GM23338 (cell line): ENCODE data around the gene BCAS1.

Experiments used
- CREB1 ChIP-seq: fragments of 250-450 bp; sonication (Bioruptor Pico); IDR thresholded peaks from 2 replicates; pipeline ENCODE4 v1.5.0; 2020; ENCODE audit warnings: low read depth, mild to moderate bottlenecking, moderate library complexity
- CTCF ChIP-seq, 2 experiments: fragments of 200-600 bp in 1 of 2; sonication (generic) in 1 of 2; conservative IDR thresholded peaks; 2 replicates each; pipeline versions ENCODE4 v1.5.1 to v1.6.1; 2016 to 2017; ENCODE audit warnings: antibody characterized with exemption in 2 of 2, low read depth in 2 of 2, mild to moderate bottlenecking in 2 of 2, moderate library complexity in 1 of 2
- ETS1 ChIP-seq: IDR thresholded peaks from 2 replicates; pipeline ENCODE4 v1.6.1; 2016; ENCODE audit warnings: antibody characterized with exemption
- EZH2 ChIP-seq: fragments of 200-600 bp; sonication (generic); IDR thresholded peaks from one replicate; pipeline ENCODE4 v1.8.0; 2017; ENCODE audit warnings: antibody characterized with exemption, mild to moderate bottlenecking, low read depth; ENCODE audit not compliant: unreplicated experiment
- EZH2phosphoT487 ChIP-seq: fragments of 200-600 bp; sonication (generic); IDR thresholded peaks from one replicate; pipeline ENCODE4 v1.8.1; 2018; ENCODE audit warnings: antibody characterized with exemption; ENCODE audit not compliant: unreplicated experiment
- JUNB ChIP-seq: IDR thresholded peaks from one replicate; pipeline ENCODE4 v1.6.1; 2016; ENCODE audit warnings: antibody characterized with exemption; ENCODE audit not compliant: unreplicated experiment
- NANOG ChIP-seq: IDR thresholded peaks from 2 replicates; pipeline ENCODE4 v1.6.1; 2016; ENCODE audit warnings: antibody characterized with exemption, borderline replicate concordance
- POLR2AphosphoS5 ChIP-seq: IDR thresholded peaks from 2 replicates; pipeline ENCODE4 v1.6.1; 2016; ENCODE audit warnings: antibody characterized with exemption, low read depth
- REST ChIP-seq: IDR thresholded peaks from one replicate; pipeline ENCODE4 v1.6.1; 2018; ENCODE audit warnings: antibody characterized with exemption; ENCODE audit not compliant: unreplicated experiment
- STAT1 ChIP-seq: IDR thresholded peaks from one replicate; pipeline ENCODE4 v1.6.1; 2016; ENCODE audit warnings: antibody characterized with exemption; ENCODE audit not compliant: unreplicated experiment
- ZNF331 ChIP-seq: fragments of 250-450 bp; sonication (Bioruptor Pico); IDR thresholded peaks from 2 replicates; pipeline ENCODE4 v1.5.0; 2020; ENCODE audit warnings: low read depth, mild to moderate bottlenecking, moderate library complexity

GRCh38 chr20:53927990-53928389, 142.4 kb downstream of the BCAS1 start:
- TF ChIP-seq POLR2AphosphoS5 (no peak), STAT1 (no peak), CTCF (conservative IDR thresholded peaks at IDR 0.05; ENCODE audit: low read depth in 2 of 2) (no peak), EZH2 (no peak), REST (no peak), JUNB (no peak), EZH2phosphoT487 (no peak), CREB1 (no peak), ETS1 (no peak), NANOG (no peak), ZNF331 (CRISPR knock-in tag) (no peak)
